OCI-LY1 (cell line): ENCODE results near the gene KL.

Experiments used
- H2AFZ ChIP-seq: fragments of 200-600 bp; sonication (generic), shearing (Covaris generic); 2 replicates; pipeline ENCODE4 v1.6.0; 2014; ENCODE audit warnings: antibody characterized with exemption, mild to moderate bottlenecking, low read length
- H3F3A ChIP-seq: fragments of 200-600 bp; sonication (generic), shearing (Covaris generic); 2 replicates; pipeline ENCODE4 v1.6.0; 2014; ENCODE audit warnings: mild to moderate bottlenecking, antibody characterized with exemption, low read length, moderate library complexity; ENCODE audit not compliant: insufficient read depth
- H3K27ac ChIP-seq: fragments of 200-600 bp; sonication (generic); 2 replicates; pipeline ENCODE4 v1.5.1; 2014; ENCODE audit warnings: low read length, mixed run types, mild to moderate bottlenecking, low read depth; ENCODE audit not compliant: poor library complexity, severe bottlenecking
- H3K27me3 ChIP-seq: fragments of 200-600 bp; sonication (generic); 2 replicates; pipeline ENCODE4 v1.6.0; 2014; ENCODE audit warnings: antibody characterized with exemption, mild to moderate bottlenecking, low read length, moderate library complexity; ENCODE audit not compliant: insufficient read depth
- H3K36me3 ChIP-seq: fragments of 200-600 bp; sonication (generic); 2 replicates; pipeline ENCODE4 v1.6.1; 2014; ENCODE audit warnings: mild to moderate bottlenecking, antibody characterized with exemption, low read length, moderate library complexity, mixed read lengths; ENCODE audit not compliant: insufficient read depth
- H3K4me1 ChIP-seq: fragments of 200-600 bp; sonication (generic); 2 replicates; pipeline ENCODE4 v1.5.1; 2014; ENCODE audit warnings: mild to moderate bottlenecking, low read length, moderate library complexity; ENCODE audit not compliant: insufficient read depth, severe bottlenecking
- H3K4me2 ChIP-seq: fragments of 200-600 bp; sonication (generic), shearing (Covaris generic); 2 replicates; pipeline ENCODE4 v1.6.1; 2014; ENCODE audit warnings: low read length
- H3K4me3 ChIP-seq: fragments of 200-600 bp; sonication (generic); 2 replicates; pipeline ENCODE4 v1.5.1; 2014; ENCODE audit warnings: low read length, low read depth, mild to moderate bottlenecking, mixed read lengths; ENCODE audit not compliant: poor library complexity, severe bottlenecking
- H3K79me2 ChIP-seq: fragments of 200-600 bp; shearing (Covaris generic); 2 replicates; pipeline ENCODE4 v1.6.1; 2016; ENCODE audit warnings: mixed run types, low read length, mixed read lengths; ENCODE audit not compliant: insufficient read depth
- H3K9ac ChIP-seq: fragments of 200-600 bp; sonication (generic), shearing (Covaris generic); 2 replicates; pipeline ENCODE4 v1.6.1; 2014; ENCODE audit warnings: mild to moderate bottlenecking, low read length, mixed read lengths
- H3K9me2 ChIP-seq: fragments of 200-600 bp; sonication (generic), shearing (Covaris generic); 2 replicates; pipeline ENCODE4 v1.6.1; 2014; ENCODE audit warnings: low read depth, mild to moderate bottlenecking, low read length, mixed read lengths
- H3K9me3 ChIP-seq: fragments of 200-600 bp; shearing (Covaris generic); 2 replicates; pipeline ENCODE4 v1.6.1; 2014; ENCODE audit warnings: low read length, mixed read lengths
- H4K20me1 ChIP-seq: fragments of 200-600 bp; sonication (generic), shearing (Covaris generic); 2 replicates; pipeline ENCODE4 v1.6.0; 2016; ENCODE audit warnings: mild to moderate bottlenecking, low read length; ENCODE audit not compliant: insufficient read depth
- CTCF ChIP-seq: fragments of 200-600 bp; sonication (generic), shearing (Covaris generic); IDR thresholded peaks from 2 replicates; pipeline ENCODE4 v1.5.1; 2017; ENCODE audit warnings: mild to moderate bottlenecking, antibody characterized with exemption, low read length, moderate library complexity, mixed read lengths
- EZH2 ChIP-seq: fragments of 200-600 bp; sonication (generic), shearing (Covaris generic); IDR thresholded peaks from 2 replicates; pipeline ENCODE4 v1.8.0; 2017; ENCODE audit warnings: borderline replicate concordance, mixed run types, mild to moderate bottlenecking, antibody characterized with exemption, low read length, moderate library complexity, mixed read lengths

The KL gene

GRCh38 chr13:33007237-33007636 lies 9.0 kb upstream of the KL start:
- no peak overlapping the region for H3K4me3 ChIP-seq
- no peaks in the 10 kb centered on the region for H3K9me2 ChIP-seq
- H3K9ac ChIP-seq: no peak overlapping the region
- no peak overlapping the region for H3K27ac ChIP-seq
- H3K36me3 ChIP-seq: no peaks in the 10 kb centered on the region
- TF ChIP-seq CTCF (no peak), EZH2 (no peak)
- H3K4me1 ChIP-seq: no peaks in the 10 kb centered on the region
- H4K20me1 ChIP-seq: no peaks in the 10 kb centered on the region
- H3K9me3 ChIP-seq: no peaks in the 10 kb centered on the region
- H2AFZ ChIP-seq: no peak overlapping the region
- H3F3A ChIP-seq: no peaks in the 10 kb centered on the region
- no peak overlapping the region for H3K4me2 ChIP-seq
- no peaks in the 10 kb centered on the region for H3K27me3 ChIP-seq
- no peaks in the 10 kb centered on the region for H3K79me2 ChIP-seq

GRCh38 chr13:33007950-33008349 lies 8.3 kb upstream of the KL start:
- no peak overlapping the region for H3K4me2 ChIP-seq
- no peaks in the 10 kb centered on the region for H3K36me3 ChIP-seq
- no peaks in the 10 kb centered on the region for H3K27me3 ChIP-seq
- H3F3A ChIP-seq: no peaks in the 10 kb centered on the region
- H4K20me1 ChIP-seq: no peaks in the 10 kb centered on the region
- no peak for TF ChIP-seq EZH2
- TF ChIP-seq CTCF: no peak
- no peak overlapping the region for H2AFZ ChIP-seq
- H3K79me2 ChIP-seq: no peaks in the 10 kb centered on the region
- H3K27ac ChIP-seq: no peak overlapping the region
- no peaks in the 10 kb centered on the region for H3K4me1 ChIP-seq
- H3K9me3 ChIP-seq: no peaks in the 10 kb centered on the region
- H3K4me3 ChIP-seq: no peak overlapping the region
- no peak overlapping the region for H3K9ac ChIP-seq
- no peaks in the 10 kb centered on the region for H3K9me2 ChIP-seq

GRCh38 chr13:33008946-33009722 lies 7.1 kb upstream of the KL start:
- Histone ChIP-seq H3K27me3 (no peaks in the 10 kb centered on the region), H3K4me3 (no peak overlapping the region), H3F3A (no peaks in the 10 kb centered on the region), H3K4me1 (no peaks in the 10 kb centered on the region), H3K79me2 (no peaks in the 10 kb centered on the region), H3K9me3 (no peaks in the 10 kb centered on the region), H2AFZ (no peak overlapping the region), H3K9me2 (no peaks in the 10 kb centered on the region), H3K27ac (no peak overlapping the region), H3K4me2 (no peak overlapping the region), H3K36me3 (no peaks in the 10 kb centered on the region), H4K20me1 (no peaks in the 10 kb centered on the region), H3K9ac (no peak overlapping the region)
- TF ChIP-seq EZH2 (no peak), CTCF (no peak)
